Measurements from ENCODE around the gene NDUFS4. TPM values are rescaled to one million over a fixed set of nuclear protein-coding genes. Genes with fewer than 3 reads are reported as not detected.

Gene NDUFS4
- total RNA-seq, 1 donor from 2014 or later = 62.9 TPM

DNA sequence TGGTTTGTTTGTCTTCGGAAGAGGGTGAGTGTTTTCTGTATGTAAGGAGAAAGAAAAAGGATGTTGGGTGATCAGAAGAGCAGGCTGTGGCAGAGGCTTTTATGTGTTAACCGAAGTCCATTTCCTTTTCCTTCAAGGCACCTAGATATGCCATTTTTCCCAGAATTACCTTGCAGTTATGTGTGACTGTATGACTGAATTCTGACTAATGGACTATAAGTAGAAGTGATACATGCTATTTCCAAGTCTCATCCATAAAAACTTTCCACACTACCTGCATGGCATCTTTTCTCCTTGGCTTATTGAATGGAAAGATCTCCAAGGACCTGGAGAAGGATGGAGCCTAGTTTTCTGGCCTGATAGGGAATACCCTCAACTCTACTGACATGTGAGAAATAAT, 10.6 kb upstream of the NDUFS4 start:
- no peak for DNase-seq (ENCODE audit: extremely low spot score in 2 of 2)
- Histone ChIP-seq H3K4me3 (no peak overlapping the region), H3K27me3 (no peaks in the 10 kb centered on the region), H3K9me3 (no peaks in the 10 kb centered on the region), H3K27ac (no peak overlapping the region), H3K36me3 (no peaks in the 10 kb centered on the region), H3K4me1 (no peaks in the 10 kb centered on the region)
- intact Hi-C loops (cut with DNase I) = no loop called here
- TF ChIP-seq, protein P1, sequence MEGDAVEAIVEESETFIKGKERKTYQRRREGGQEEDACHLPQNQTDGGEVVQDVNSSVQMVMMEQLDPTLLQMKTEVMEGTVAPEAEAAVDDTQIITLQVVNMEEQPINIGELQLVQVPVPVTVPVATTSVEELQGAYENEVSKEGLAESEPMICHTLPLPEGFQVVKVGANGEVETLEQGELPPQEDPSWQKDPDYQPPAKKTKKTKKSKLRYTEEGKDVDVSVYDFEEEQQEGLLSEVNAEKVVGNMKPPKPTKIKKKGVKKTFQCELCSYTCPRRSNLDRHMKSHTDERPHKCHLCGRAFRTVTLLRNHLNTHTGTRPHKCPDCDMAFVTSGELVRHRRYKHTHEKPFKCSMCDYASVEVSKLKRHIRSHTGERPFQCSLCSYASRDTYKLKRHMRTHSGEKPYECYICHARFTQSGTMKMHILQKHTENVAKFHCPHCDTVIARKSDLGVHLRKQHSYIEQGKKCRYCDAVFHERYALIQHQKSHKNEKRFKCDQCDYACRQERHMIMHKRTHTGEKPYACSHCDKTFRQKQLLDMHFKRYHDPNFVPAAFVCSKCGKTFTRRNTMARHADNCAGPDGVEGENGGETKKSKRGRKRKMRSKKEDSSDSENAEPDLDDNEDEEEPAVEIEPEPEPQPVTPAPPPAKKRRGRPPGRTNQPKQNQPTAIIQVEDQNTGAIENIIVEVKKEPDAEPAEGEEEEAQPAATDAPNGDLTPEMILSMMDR (IDR thresholded peaks at IDR 0.05) = no peak
- TF ChIP-seq POLR2A (IDR thresholded peaks at IDR 0.05) = no peak
- TF ChIP-seq POLR2AphosphoS5 (IDR thresholded peaks at IDR 0.05; ENCODE audit: insufficient read depth in 1 of 2, low read depth in 1 of 2) = no peak

DNA sequence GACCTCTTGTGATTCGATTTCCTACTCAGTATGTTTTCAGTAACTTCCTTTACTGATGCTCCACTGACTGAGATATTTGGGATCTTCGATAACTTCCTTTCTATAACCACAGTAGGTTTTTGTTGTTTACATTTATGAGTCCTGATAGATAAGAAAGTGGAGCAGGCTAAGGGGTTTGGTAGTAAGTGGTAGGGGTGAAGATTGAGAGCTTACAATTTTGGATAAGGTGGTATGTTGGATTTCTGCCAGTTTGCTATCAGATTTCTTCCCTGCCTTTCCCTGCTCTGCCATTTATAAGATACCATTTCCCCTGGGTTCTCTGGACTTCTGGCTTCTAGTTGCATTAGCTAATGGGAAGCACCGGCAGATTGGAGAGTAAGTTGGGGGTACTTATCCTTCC, 7.9 kb upstream of the NDUFS4 start:
- H3K4me1 ChIP-seq = no peaks in the 10 kb centered on the region
- H3K27me3 ChIP-seq = no peaks in the 10 kb centered on the region
- H3K27ac ChIP-seq = no peak overlapping the region
- H3K9me3 ChIP-seq = no peaks in the 10 kb centered on the region
- no peaks in the 10 kb centered on the region for H3K36me3 ChIP-seq
- no peak overlapping the region for H3K4me3 ChIP-seq
- intact Hi-C loops (cut with DNase I) = no loop called here
- TF ChIP-seq POLR2A (IDR thresholded peaks at IDR 0.05) (no peak), POLR2AphosphoS5 (IDR thresholded peaks at IDR 0.05; ENCODE audit: insufficient read depth in 1 of 2, low read depth in 1 of 2) (no peak)
- TF ChIP-seq, protein P1 (IDR thresholded peaks at IDR 0.05) = no peak
- no peak for DNase-seq (ENCODE audit: extremely low spot score in 2 of 2)

DNA sequence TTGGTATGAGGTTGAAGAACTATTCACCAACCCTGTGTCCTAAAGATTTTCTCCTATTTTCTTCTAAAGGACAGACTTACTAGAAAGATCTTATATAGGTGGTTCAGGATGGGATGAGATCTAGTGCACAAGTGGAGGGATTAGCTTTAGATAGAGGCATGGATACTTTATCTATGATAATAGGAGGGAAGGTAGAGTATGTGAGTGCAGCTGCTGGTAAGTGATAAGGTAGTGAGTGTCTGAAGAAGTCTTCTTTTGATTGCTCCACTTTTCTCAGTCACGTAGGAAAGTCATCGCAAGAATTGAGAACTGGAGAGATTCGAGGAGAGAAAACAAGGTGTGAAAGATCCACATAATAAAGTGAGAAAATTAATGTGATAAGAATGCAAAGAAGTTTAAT, 6.0 kb upstream of the NDUFS4 start:
- Histone ChIP-seq H3K4me3 (no peak overlapping the region), H3K27ac (no peak overlapping the region), H3K9me3 (no peaks in the 10 kb centered on the region), H3K27me3 (no peaks in the 10 kb centered on the region), H3K4me1 (no peaks in the 10 kb centered on the region), H3K36me3 (no peaks in the 10 kb centered on the region)
- TF ChIP-seq POLR2A (IDR thresholded peaks at IDR 0.05) (no peak), POLR2AphosphoS5 (IDR thresholded peaks at IDR 0.05; ENCODE audit: insufficient read depth in 1 of 2, low read depth in 1 of 2) (no peak)
- TF ChIP-seq, protein P1 (IDR thresholded peaks at IDR 0.05) = no peak
- intact Hi-C loops (cut with DNase I) = no loop called here
- no peak for DNase-seq (ENCODE audit: extremely low spot score in 2 of 2)

DNA sequence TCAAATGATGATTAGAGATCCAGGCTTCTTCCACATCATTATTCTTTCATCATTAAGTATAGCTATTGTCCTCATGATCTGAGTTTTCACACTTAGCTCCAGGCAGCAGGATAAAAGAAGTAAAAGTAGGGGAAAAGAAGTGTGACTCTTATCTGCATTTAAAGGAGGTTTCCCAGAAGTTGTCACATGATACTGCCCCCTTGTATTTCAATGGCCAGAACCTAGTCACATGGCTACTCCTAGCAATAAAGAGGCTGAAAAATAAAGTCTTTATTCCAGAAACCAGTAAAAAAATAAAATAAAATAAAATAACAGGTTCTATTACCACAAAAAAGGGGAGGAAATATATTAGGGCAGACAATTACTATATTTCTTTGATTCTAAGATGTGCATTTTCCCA, 5.3 kb upstream of the NDUFS4 start:
- TF ChIP-seq POLR2A (IDR thresholded peaks at IDR 0.05) (no peak), POLR2AphosphoS5 (IDR thresholded peaks at IDR 0.05; ENCODE audit: insufficient read depth in 1 of 2, low read depth in 1 of 2) (no peak)
- TF ChIP-seq, protein P1 (IDR thresholded peaks at IDR 0.05) = no peak
- no peaks in the 10 kb centered on the region for H3K36me3 ChIP-seq
- H3K4me1 ChIP-seq = no peaks in the 10 kb centered on the region
- intact Hi-C loops (cut with DNase I) = no loop called here
- no peaks in the 10 kb centered on the region for H3K9me3 ChIP-seq
- no peak overlapping the region for H3K27ac ChIP-seq
- H3K27me3 ChIP-seq = no peaks in the 10 kb centered on the region
- no peak overlapping the region for H3K4me3 ChIP-seq
- no peak for DNase-seq (ENCODE audit: extremely low spot score in 2 of 2)

DNA sequence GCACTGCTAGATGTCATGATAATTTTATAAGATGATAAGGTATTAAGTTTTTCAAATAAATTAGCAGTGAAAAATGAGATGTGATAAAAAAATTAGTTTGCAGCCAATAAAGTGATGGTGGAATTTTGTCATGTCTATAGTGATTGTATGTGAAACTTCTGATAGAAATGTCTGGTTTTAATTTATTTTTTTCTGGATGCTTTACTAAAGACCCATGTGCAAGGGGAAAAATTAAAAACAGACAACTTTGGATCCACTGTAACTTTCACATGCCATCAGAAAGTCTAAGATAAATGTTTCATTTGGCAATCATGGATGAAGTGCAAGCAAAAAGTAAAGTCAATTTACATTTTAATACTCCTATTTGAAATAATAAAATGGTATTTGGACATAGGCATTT, 4.4 kb upstream of the NDUFS4 start:
- Histone ChIP-seq H3K9me3 (no peaks in the 10 kb centered on the region), H3K27ac (no peak overlapping the region), H3K4me3 (no peak overlapping the region), H3K27me3 (no peaks in the 10 kb centered on the region), H3K4me1 (no peaks in the 10 kb centered on the region), H3K36me3 (no peaks in the 10 kb centered on the region)
- TF ChIP-seq, protein P1 (IDR thresholded peaks at IDR 0.05) = no peak
- TF ChIP-seq POLR2AphosphoS5 (IDR thresholded peaks at IDR 0.05; ENCODE audit: insufficient read depth in 1 of 2, low read depth in 1 of 2) (no peak), POLR2A (IDR thresholded peaks at IDR 0.05) (no peak)
- intact Hi-C loops (cut with DNase I) = no loop called here
- no peak for DNase-seq (ENCODE audit: extremely low spot score in 2 of 2)

Data from vagina (tissue), 2 donors.